ENCODE results near the gene PPP3CA.

GRCh38 chr4:101040776-101041175 is 306.6 kb downstream of the PPP3CA start:
- TF ChIP-seq REST (IDR thresholded peaks at IDR 0.05; ENCODE audit: unreplicated experiment) (no peak), CTCF (conservative IDR thresholded peaks at IDR 0.05; ENCODE audit: low read depth in 2 of 2) (no peak), EZH2phosphoT487 (IDR thresholded peaks at IDR 0.05; ENCODE audit: unreplicated experiment) (no peak), POLR2AphosphoS5 (IDR thresholded peaks at IDR 0.05; ENCODE audit: low read depth) (no peak), EZH2 (IDR thresholded peaks at IDR 0.05; ENCODE audit: low read depth, unreplicated experiment) (no peak), CREB1 (CRISPR knock-in tag; IDR thresholded peaks at IDR 0.05; ENCODE audit: low read depth) (no peak), JUNB (IDR thresholded peaks at IDR 0.05; ENCODE audit: unreplicated experiment) (no peak), ZNF114 (CRISPR knock-in tag; IDR thresholded peaks at IDR 0.05) (no peak)
